ENCODE data around the gene MVD. TPM values are rescaled to one million over a fixed set of nuclear protein-coding genes. Genes with fewer than 3 reads are reported as not detected.

MVD gene
- total and polyA plus RNA-seq, 2 of the 13 experiments (the other 11 are each of a cell fraction or from before 2014, with no cell fraction given), result 28.1 to 187 TPM

GRCh38 chr16:88700636-88701482 is 38.0 kb upstream of the MVD start (continued):
- TF ChIP-seq ZNF644 (CRISPR knock-in tag; IDR thresholded peaks at IDR 0.05; ENCODE audit: low read depth) (no peak), REST (IDR thresholded peaks at IDR 0.05; ENCODE audit: borderline replicate concordance in 1 of 2, low read depth in 1 of 2, low read length in 2 of 2) (no peak), SATB2 (CRISPR knock-in tag; IDR thresholded peaks at IDR 0.05) (0 out of 2 replicates have a peak, but pooled peaks have one; percentile 57), ZMAT3 (CRISPR knock-in tag; conservative IDR thresholded peaks at IDR 0.05) (peak; percentile 83), POGK (CRISPR knock-in tag; conservative IDR thresholded peaks at IDR 0.05) (peak; percentile 8; the same call in 1 of the 2 replicates), ZNF550 (CRISPR knock-in tag; IDR thresholded peaks at IDR 0.05; ENCODE audit: borderline replicate concordance) (0 out of 2 replicates have a peak, but pooled peaks have one; percentile 87), ZNF562 (CRISPR knock-in tag; IDR thresholded peaks at IDR 0.05; ENCODE audit: borderline replicate concordance) (no peak), RBM22 (optimal IDR thresholded peaks at IDR 0.05; ENCODE audit: low read length) (no peak), ZNF841 (CRISPR knock-in tag; IDR thresholded peaks at IDR 0.05; ENCODE audit: borderline replicate concordance) (no peak), ZNF513 (CRISPR knock-in tag; conservative IDR thresholded peaks at IDR 0.05) (no peak), PREB (CRISPR knock-in tag; IDR thresholded peaks at IDR 0.05) (no peak), ZNF850 (CRISPR knock-in tag; conservative IDR thresholded peaks at IDR 0.05) (peak; percentile 84), RORA (CRISPR knock-in tag; IDR thresholded peaks at IDR 0.05) (no peak), ZNF589 (CRISPR knock-in tag; conservative IDR thresholded peaks at IDR 0.05) (0 out of 2 replicates have a peak, but pooled peaks have one; percentile 47), ZNF260 (CRISPR knock-in tag; IDR thresholded peaks at IDR 0.05; ENCODE audit: borderline replicate concordance, low read depth) (no peak), NFE2L2 (IDR thresholded peaks at IDR 0.05; ENCODE audit: low read length) (no peak), ZNF234 (CRISPR knock-in tag; conservative IDR thresholded peaks at IDR 0.05) (no peak), ZNF800 (CRISPR knock-in tag; IDR thresholded peaks at IDR 0.05) (no peak)

Data from HepG2 (cell line).